Smooth muscle cell (in vitro differentiated cells): Measurements from ENCODE around the gene ABHD15. TPM values are rescaled to one million over a fixed set of nuclear protein-coding genes. Genes with fewer than 3 reads are reported as not detected.
A peak's percentile ranks its signal among the peaks of the same experiment; 100 is the strongest.

ENCODE experiments used
- DNase-seq: peaks from one replicate; lab custom pipeline; 2025; ENCODE audit not compliant: unreplicated experiment; lab: John Stamatoyannopoulos, UW
- H2AFZ ChIP-seq: fragments of 200-600 bp; sonication (generic); 2 replicates; pipeline ENCODE4 v1.6.0; 2016; ENCODE audit warnings: antibody characterized with exemption, low read depth, mild to moderate bottlenecking
- H3F3A ChIP-seq: fragments of 200-600 bp; sonication (generic); 2 replicates; pipeline ENCODE4 v1.6.0; 2017; ENCODE audit warnings: antibody characterized with exemption, low read depth
- H3K27ac ChIP-seq: fragments of 200-600 bp; sonication (generic); 2 replicates; pipeline ENCODE4 v1.5.1; 2016; ENCODE audit warnings: low read depth, mild to moderate bottlenecking
- H3K27me3 ChIP-seq: fragments of 200-600 bp; sonication (generic); 2 replicates; pipeline ENCODE4 v1.6.1; 2016; ENCODE audit warnings: low read depth, mild to moderate bottlenecking
- H3K36me3 ChIP-seq: fragments of 200-600 bp; sonication (generic); 2 replicates; pipeline ENCODE4 v1.5.1; 2016; ENCODE audit warnings: low read depth
- H3K4me1 ChIP-seq: fragments of 200-600 bp; sonication (generic); 2 replicates; pipeline ENCODE4 v1.5.1; 2016; ENCODE audit warnings: low read depth
- H3K4me2 ChIP-seq: fragments of 200-600 bp; sonication (generic); 2 replicates; pipeline ENCODE4 v1.6.0; 2016; ENCODE audit warnings: mild to moderate bottlenecking
- H3K4me3 ChIP-seq: fragments of 200-600 bp; sonication (generic); 2 replicates; pipeline ENCODE4 v1.5.1; 2016; ENCODE audit warnings: mild to moderate bottlenecking
- H3K79me2 ChIP-seq: fragments of 200-600 bp; sonication (generic); 2 replicates; pipeline ENCODE4 v1.6.0; 2016; ENCODE audit warnings: low read depth, mild to moderate bottlenecking
- H3K9ac ChIP-seq: fragments of 200-600 bp; sonication (generic); 2 replicates; pipeline ENCODE4 v1.6.0; 2016; ENCODE audit warnings: low read depth
- H3K9me3 ChIP-seq: fragments of 200-600 bp; sonication (generic); replicated peaks from 2 replicates; pipeline ENCODE4 v1.5.1; 2016; ENCODE audit warnings: low read depth
- H4K20me1 ChIP-seq: fragments of 200-600 bp; sonication (generic); 2 replicates; pipeline ENCODE4 v1.6.0; 2016; ENCODE audit warnings: low read depth
- WGBS: methylation state at CpG from one replicate; pipeline ENCODE4 v1.1.7; 2016; ENCODE audit warnings: low lambda C conversion rate; 5-methylcytosine and 5-hydroxymethylcytosine counted together
- polyA plus RNA-seq: library from polyadenylated mRNA; unstranded; fragments of >200 nt; fragmentation: Nextera tagmentation; extraction: Ambion mirVana; gene quantifications from 2 replicates; pipeline ENCODE4 v1.2.1, GENCODE V29; 2016
- total RNA-seq: library from RNA; depleted of rRNA; stranded (reverse); fragments of >200 nt; gene quantifications from 2 replicates; pipeline ENCODE4 v1.2.3, GENCODE V29; 2014
- TF ChIP-seq, protein P1 (sequence below): fragments of 200-600 bp; sonication (generic); IDR thresholded peaks from 2 replicates; pipeline ENCODE4 v1.5.1; 2017; ENCODE audit warnings: borderline replicate concordance, mild to moderate bottlenecking, antibody characterized with exemption; ENCODE audit not compliant: insufficient read depth, poor library complexity, severe bottlenecking

The ABHD15 gene
- total and polyA plus RNA-seq, 2 experiments from 2014 or later = 5.0 to 7.4 TPM

DNA sequence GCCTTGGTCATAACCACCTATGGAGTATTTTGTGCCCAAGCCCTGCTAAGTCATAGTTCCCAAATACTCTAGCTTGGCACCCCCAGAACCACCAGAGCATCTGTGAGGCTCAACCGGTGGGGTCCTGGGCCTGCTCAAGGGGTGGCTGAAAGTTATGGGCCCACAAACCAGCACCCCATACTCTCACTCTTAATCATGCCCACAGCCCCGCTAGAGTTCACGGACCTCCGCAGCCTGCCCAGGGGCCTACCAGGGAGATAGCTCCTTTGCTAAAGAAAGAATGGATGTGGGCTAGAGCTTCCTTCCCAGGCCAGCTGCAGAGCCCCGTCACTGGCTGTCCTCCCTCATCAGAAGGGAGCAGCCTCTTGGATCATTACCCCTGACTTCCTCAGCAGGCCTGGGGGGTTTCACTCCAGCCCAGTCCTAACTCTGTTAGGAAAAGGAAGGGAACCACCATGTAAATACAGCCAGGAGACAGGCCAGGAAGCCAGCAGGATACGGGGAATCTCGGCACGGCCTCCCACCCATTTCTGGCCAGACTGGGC, 21.3 kb upstream of the ABHD15 start:
- TF ChIP-seq, protein P1, sequence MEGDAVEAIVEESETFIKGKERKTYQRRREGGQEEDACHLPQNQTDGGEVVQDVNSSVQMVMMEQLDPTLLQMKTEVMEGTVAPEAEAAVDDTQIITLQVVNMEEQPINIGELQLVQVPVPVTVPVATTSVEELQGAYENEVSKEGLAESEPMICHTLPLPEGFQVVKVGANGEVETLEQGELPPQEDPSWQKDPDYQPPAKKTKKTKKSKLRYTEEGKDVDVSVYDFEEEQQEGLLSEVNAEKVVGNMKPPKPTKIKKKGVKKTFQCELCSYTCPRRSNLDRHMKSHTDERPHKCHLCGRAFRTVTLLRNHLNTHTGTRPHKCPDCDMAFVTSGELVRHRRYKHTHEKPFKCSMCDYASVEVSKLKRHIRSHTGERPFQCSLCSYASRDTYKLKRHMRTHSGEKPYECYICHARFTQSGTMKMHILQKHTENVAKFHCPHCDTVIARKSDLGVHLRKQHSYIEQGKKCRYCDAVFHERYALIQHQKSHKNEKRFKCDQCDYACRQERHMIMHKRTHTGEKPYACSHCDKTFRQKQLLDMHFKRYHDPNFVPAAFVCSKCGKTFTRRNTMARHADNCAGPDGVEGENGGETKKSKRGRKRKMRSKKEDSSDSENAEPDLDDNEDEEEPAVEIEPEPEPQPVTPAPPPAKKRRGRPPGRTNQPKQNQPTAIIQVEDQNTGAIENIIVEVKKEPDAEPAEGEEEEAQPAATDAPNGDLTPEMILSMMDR = no peak
- Histone ChIP-seq H3K9ac (peak overlapping the region; percentile 23), H3K79me2 (peaks cover 45% of the 10 kb centered on the region), H3F3A (peaks cover 6% of the 10 kb centered on the region), H3K27me3 (no peaks in the 10 kb centered on the region), H4K20me1 (peaks cover 58% of the 10 kb centered on the region), H3K36me3 (no peaks in the 10 kb centered on the region), H3K4me3 (peak overlapping the region; percentile 58), H2AFZ (no peak overlapping the region), H3K9me3 (no peaks in the 10 kb centered on the region), H3K27ac (no peak overlapping the region), H3K4me2 (peak overlapping the region; percentile 89), H3K4me1 (peaks cover 42% of the 10 kb centered on the region)
- no peak for DNase-seq
- WGBS = 44% methylated on average over 8 of the region's 8 CpGs

DNA sequence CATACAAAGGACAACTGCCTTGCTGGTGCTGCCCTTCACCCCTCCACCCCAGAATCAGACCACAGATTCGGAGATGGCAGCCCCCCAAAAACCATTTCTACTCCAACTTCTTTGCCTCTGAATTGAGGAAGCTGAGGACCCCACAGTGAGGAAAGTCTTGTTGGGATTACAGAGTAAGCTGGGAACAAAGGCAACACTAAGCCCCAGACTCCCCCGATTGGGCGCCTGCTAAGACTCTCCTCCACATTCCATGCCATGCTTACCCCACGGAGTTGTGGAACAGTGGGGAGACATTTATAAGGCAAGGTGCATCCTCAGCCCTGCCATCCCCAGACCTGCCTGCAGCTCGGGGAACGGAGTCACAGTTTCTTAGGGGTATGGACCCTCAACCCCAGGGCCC, 20.8 kb upstream of the ABHD15 start:
- Histone ChIP-seq H3K79me2 (peaks cover 47% of the 10 kb centered on the region), H2AFZ (no peak overlapping the region), H3K27ac (no peak overlapping the region), H3K27me3 (no peaks in the 10 kb centered on the region), H3K4me3 (no peak overlapping the region), H3K36me3 (no peaks in the 10 kb centered on the region), H3F3A (peaks cover 6% of the 10 kb centered on the region), H4K20me1 (peaks cover 58% of the 10 kb centered on the region), H3K4me1 (peaks cover 42% of the 10 kb centered on the region), H3K4me2 (peak overlapping the region; percentile 89), H3K9me3 (no peaks in the 10 kb centered on the region), H3K9ac (no peak overlapping the region)
- TF ChIP-seq, protein P1 = no peak
- 90% methylated on average over 6 of the region's 6 CpGs for WGBS
- no peak for DNase-seq

DNA sequence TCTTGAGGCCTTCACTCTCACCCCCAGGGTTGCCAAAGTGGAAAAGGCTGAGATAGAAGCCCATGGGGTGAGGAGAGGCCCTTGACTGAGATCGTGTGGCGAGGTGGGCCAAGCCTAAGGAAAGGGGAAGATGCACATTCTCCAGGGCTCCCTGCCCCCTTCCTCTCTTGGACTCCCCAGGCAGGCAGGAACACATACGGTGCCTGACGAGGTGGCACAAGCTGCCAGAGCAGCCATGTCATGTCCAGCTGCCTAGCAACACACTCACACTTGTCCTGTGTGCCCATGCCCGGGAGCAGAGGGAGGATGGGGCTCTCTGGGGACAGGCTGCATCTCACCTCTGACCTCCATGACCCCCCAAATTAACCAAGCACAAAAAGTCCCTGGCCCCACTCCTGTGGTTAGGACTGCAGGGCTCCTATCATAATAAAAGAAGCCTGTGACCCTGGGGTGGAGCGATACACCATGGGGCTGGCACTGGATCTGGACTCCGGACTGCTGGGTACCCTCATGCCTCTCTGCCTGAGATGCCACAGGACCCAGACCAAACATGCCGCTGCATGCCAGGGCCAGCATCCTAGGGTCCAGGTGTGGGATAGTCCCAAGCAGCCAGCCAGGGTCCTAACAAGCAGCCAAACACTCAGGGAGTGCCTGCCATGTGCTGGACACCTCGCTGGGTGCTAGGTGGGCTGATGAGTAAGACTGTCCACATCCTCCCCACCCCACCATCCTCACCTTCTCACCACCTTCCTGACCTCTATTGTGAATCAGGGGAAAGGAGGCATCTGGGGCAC, 20.0 kb upstream of the ABHD15 start:
- H2AFZ ChIP-seq = no peak overlapping the region
- H3F3A ChIP-seq = peaks cover 6% of the 10 kb centered on the region
- H3K27ac ChIP-seq = no peak overlapping the region
- H3K36me3 ChIP-seq = no peaks in the 10 kb centered on the region
- WGBS = 94% methylated on average over 9 of the region's 9 CpGs
- no peak overlapping the region for H3K4me3 ChIP-seq
- peaks cover 47% of the 10 kb centered on the region for H3K79me2 ChIP-seq
- H3K9me3 ChIP-seq = no peaks in the 10 kb centered on the region
- DNase-seq = no peak
- peaks cover 62% of the 10 kb centered on the region for H4K20me1 ChIP-seq
- H3K4me1 ChIP-seq = peaks cover 36% of the 10 kb centered on the region
- TF ChIP-seq, protein P1 = no peak
- H3K9ac ChIP-seq = no peak overlapping the region
- H3K27me3 ChIP-seq = no peaks in the 10 kb centered on the region
- H3K4me2 ChIP-seq = no peak overlapping the region
